NCI-H128 (cell line): ENCODE results near the gene SKAP2.

Source experiments
- DNase-seq: peaks from one replicate; lab custom pipeline; 2025; ENCODE audit not compliant: unreplicated experiment; lab: John Stamatoyannopoulos, UW

Gene SKAP2

GRCh38 chr7:26864309-26865093 is at the start of gene SKAP2:
SKAP2 (minus strand) TSS chr7:26864590; CDS start chr7:26864429, 161 bp downstream.
- DNase-seq: peak; percentile 96

DNA sequence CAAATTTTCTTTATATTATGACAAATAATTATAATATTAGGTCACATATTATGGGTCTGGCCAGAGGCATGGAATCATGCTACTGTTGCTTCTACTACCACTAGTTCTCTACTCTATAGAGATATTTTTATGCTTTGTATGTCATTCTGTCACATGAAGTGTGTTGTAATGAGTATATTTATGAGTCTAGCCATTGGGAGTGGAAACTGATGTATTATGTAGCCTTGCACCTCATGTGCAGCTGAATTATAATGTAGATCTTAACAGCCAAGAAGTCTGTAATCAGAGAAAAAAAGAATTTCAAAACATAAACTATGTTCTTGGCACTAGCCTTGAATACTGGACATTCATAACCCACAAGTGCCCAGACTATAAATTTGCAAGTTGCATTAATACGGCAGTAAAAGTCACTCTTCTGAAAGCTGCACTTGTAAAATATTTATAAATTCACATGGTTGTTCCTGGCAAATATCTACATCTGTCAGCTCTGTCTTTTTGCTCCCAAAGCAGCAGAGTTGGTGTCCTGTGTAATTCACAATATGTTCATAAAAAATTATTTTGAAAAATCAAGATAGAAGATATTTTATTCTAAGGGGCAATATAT is 48.6 kb upstream of the SKAP2 start:
- DNase-seq: no peak

- no peak for DNase-seq
Observed at GRCh38 chr7:26912338-26912737, 47.9 kb upstream of the SKAP2 start.

DNA sequence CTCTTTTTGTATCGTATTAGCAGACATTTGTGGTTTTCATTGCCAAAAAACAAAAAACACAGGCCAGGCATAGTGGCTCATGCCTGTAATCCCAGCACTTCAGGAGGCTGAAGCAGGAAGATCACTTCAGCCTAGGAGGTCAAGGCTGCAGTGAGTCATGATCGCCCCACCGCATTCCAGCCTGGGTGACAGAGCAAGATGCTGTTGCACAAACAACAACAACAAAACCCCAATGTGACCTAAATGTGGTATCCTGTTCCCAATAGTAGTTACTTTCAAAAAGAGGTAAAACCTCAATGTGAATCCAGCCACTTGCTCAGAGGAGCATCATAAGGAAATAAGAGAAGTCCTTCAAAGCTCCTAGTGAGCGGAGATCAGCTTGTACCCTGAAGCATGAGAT is 45.8 kb upstream of the SKAP2 start:
- DNase-seq: no peak

- no peak for DNase-seq
Observed at GRCh38 chr7:26900251-26900650, 35.9 kb upstream of the SKAP2 start.

DNA sequence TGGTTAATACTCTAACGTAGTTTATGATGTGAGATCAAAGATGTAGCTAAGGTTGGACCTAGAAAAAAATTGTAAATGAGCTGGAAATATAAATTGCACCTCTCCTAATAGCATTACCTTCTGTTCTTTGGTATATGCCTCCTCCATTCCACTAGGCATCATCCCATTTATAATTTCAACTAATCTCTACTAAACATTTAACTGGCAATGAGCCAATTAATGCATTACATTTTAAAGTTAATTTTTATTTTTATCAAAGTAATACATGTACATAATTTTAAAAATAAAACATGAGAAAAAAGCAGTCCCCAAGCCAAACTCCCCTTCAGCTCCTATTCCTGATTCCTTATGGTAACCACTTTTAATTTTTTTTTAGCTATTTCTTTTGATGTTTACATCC is 35.1 kb upstream of the SKAP2 start:
- DNase-seq: no peak

DNA sequence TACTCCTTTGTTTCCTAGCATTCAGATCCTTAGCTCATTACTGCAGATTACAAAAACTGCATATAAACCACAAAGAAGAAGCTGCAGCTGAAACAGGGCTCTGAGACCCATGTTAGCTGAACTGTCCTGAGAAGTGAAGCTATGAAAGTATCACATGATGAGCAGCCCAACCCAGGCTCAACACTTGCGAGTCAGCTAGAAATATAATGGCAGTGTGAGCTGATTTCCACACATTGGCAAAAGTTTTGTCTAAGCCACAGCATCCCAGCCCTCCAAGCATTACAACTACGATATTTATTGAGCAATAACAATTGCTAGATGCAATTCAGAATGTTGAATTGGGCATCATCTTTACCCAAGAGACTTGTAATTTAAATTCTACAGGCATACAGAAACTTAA is 34.5 kb upstream of the SKAP2 start:
- DNase-seq: no peak

DNA sequence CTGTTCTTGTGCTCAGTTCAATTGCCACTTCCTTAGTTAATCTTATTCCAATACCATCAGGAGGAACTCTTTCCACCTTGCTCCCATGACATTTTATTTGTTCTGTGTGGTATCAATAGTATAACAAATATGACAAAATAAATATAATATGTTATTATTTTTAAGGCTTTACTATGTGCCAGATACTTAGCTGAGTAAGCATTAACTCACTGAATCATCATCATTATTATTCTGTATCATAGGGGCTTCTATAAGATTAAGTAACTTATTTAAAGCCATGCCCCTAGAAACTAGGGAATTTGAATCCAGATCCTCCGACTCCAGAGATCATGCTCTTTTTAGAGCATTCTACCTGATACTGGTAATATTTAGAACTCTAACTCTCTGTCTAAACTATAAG is 33.5 kb upstream of the SKAP2 start:
- DNase-seq: no peak

DNA sequence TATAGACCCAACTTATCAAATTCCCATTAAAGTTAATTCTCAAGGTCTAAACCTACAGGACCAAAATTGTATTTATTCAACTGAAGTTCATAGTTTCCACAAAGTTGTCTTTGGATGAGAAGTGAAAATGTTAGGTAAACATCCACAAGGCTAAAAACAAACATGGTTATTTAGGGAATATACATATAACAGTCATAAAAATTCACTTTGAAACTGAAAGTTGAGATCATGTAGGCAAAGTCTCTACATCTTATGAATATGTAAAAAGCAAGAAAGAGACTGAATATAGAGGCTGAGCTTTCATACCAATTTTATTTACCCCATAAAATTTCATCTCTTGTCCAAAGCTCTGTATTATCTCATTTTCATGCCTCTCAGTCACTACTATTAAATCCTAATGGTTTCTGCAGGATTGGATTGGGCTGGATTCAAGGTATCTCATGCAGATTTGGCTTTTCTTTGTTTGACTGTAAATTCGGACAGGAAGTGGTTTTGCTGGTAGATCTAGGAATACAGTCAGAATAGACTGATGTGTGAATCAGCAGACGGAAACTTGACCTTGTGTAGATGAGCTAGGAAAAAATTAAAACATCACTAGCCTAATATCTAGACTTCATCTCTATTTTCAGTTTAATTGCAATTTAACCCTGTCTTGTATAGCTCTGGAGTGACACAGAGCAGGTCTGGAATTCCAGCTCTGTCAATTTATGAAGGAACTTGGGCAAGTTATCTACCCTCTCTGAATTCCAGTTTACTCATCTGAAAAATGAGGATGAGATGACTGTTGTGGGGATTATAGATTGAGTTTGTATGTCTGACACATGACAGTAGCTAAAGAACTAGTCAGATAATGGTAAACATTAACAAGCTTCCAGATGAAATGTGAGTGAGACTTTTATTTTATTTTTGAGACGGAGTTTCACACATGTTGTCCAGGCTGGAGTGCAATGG is 27.3 kb upstream of the SKAP2 start:
- DNase-seq: no peak

GRCh38 chr7:26880852-26881251 is 16.5 kb upstream of the SKAP2 start:
- no peak for DNase-seq

GRCh38 chr7:26879671-26880070 is 15.3 kb upstream of the SKAP2 start:
- no peak for DNase-seq

DNA sequence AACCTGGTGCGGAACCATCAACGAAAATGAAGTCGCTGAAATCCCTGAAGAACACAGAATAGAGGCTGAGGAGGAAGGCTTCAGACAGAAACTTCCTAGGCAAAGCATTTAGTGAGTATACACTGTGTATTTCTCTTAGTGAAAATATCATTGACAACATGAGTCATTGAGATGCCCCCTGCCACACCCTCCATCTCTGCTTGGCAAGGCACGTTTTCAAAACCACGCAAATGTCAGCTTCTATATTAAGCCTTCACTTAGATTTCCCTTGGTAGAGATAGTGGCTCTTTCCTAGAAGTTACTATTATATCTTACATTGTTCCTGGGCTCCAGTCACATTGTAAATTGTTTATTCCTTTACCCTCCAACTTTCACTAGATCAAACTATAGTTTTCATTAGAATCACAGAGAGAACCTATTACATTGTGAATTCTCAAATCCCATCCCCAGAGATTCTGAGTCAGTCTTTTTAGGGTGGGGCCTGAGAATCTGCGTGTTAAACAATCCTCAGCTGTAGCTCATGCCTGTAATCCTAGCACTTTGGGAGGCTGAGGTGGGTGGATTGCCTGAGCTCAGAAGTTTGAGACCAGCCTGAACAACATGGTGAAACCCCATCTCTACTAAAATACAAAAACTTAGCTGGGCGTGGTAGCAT is 4.6 kb upstream of the SKAP2 start:
- DNase-seq: no peak

DNA sequence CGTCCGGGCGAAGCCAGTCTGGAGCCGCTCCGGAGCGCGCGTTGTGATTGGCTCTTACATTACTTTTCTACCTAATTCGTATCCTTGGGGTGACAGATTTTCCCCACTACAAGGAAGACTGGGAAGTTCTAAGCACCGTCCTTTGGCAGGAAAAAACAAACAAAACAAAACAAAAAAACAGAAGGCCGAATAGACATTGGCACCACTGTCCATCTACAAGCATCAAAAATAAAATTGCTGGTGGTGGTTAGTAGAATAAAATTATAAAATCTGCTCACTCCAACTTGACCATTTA is 651 bp upstream of the SKAP2 start:
- peak; percentile 51 for DNase-seq

GRCh38 chr7:26863518-26864308 is 677 bp downstream of the SKAP2 start:
- no peak for DNase-seq

GRCh38 chr7:26862834-26863233 is 1.6 kb downstream of the SKAP2 start:
- DNase-seq: no peak

GRCh38 chr7:26861050-26861449 is 3.3 kb downstream of the SKAP2 start:
- no peak for DNase-seq

DNA sequence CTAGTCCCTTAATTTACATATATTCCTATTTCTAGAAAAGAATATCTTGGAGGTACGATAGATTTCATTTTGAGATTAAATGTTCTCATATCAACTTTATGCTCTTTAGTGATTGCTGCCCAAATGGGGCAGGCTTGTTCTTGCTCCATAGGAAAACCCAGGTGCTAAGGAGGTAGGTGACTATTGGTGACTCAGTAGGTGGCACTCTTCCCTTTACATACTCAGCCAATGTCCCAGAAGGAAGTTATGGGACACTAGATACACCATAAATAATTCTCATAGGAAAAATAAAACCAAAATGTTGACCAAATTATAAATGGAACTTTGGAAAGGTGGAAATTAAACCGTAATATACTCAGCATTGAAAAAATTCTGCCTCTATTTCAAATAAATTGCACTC is 4.0 kb downstream of the SKAP2 start:
- DNase-seq: no peak

GRCh38 chr7:26859720-26860119 is 4.7 kb downstream of the SKAP2 start:
- DNase-seq: no peak

GRCh38 chr7:26858735-26859134 is 5.7 kb downstream of the SKAP2 start:
- DNase-seq: no peak

DNA sequence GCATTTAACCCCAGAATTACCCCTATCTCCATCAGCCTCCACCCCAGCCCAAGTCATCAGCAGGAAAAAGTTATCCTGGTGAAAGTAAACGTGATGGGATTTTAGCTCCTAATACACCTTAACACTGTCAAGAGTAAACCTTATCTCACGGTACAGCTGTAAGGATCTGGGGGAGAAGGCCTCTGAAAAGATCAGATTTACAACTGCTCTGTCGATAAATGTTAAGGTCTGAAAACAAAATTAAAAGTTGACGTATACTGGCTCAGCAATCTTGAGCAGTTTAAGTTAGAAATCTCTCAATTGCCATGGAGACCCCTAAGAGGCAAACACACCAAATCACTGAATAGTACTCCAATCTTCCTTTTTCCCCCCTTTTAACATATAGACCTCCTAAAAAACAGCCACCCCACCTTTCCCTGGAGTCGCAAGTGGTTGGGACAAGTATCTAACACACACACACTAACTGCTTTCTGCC is 6.1 kb downstream of the SKAP2 start:
- no peak for DNase-seq
